Activated CD4-positive, alpha-beta T cell treated with anti-CD3 and anti-CD28 coated beads, Interleukin-2, amount 50 U/mL, for 16 hours (primary cell): ENCODE measurements around the gene NAE1.
"Not testable (repeated sequence)": the region's sequence is repeated elsewhere in the genome, so short reads cannot be mapped to it uniquely, and the experiment has no call there.

Source experiments
- DNase-seq: peaks from one replicate; pipeline ENCODE4 v3.0.0-alpha.2; 2020

NAE1 gene

DNA sequence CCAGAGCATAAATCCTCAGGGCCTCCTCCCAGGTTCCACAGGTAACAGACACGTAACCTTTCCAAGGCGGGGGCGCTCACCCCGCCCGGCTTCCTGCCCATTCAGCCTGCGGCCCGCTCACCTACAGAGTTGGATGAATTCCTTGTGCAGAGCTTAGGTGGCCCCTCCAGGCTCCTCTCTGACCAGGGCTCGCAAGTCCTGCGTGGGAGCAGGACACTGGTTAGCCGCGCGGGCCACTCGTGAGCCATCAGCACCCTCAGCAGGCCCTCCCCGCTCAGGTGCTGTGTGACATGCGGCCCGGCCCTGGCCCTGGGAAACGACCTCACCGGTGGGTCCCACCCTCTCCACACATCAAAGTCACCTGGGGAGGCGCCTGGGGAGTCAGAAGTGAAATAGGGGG lies 29.9 kb downstream of the NAE1 start:
- DNase-seq, result no peak

DNA sequence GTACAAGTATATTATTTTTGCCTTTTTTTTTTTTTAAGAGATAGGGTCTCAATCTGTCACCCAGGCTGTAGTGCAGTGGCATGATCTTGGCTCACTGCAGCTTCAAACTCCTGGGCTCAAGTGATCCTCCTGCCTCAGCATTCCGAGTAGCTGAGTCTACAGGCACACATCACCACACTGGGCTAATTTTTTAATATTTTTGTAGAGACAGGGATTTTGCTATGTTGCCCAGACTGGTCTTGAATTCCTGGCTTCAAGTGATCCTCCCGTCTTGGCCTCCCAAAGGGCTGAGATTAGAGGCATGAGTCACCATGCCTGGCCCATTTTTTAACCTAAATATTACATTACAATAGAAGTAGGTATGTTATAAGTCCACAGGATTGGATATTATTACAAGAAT lies 32.6 kb downstream of the NAE1 start:
- no peak for DNase-seq

DNA sequence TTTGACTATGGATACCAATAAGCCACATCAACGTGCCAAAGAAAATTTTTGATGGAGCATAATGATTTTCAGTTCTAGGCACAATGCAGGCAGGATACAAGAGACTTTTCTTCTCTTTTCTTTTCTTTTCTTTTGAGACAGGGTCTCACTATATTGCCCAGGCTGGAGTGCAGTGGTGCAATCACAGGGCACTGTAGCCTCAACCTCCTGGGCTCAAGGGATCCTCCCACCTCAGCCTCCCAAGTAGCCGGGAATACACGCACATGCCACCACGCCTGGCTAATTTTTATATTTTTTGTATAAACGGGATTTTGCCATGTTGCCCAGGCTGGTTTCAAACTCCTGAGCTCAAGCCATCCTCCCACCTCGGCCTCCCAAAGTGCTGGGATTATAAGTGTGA lies 36.8 kb downstream of the NAE1 start:
- DNase-seq, result not testable (repeated sequence)

DNA sequence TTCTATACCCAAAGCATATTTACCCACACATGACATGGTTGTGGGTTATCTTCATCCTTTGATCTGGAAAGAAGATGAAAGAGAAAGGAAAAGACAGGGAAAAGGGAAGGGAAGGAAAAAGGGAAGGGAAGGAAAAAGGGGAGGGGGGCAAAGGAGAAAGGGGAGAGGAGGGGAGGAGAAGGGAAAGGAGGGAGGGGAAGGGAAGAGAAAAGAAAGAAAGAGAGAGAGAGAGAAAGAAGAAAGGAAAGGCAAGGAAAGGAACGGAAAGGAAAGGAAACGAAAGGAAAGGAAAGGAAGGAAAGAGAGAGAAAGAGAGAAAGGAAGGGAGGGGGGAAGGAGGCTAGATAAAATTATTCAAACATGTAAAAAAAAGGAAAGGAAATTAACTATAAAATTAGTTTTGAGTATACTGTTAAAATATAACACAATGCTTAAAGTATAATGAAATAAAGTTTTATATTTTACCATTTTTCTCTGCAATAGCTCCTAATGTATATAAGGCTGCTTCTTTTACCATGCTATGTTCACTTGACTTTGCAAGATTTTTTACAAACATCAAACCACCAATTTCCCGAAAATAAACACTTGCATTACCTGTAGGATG lies 40.5 kb downstream of the NAE1 start:
- DNase-seq, result no peak

DNA sequence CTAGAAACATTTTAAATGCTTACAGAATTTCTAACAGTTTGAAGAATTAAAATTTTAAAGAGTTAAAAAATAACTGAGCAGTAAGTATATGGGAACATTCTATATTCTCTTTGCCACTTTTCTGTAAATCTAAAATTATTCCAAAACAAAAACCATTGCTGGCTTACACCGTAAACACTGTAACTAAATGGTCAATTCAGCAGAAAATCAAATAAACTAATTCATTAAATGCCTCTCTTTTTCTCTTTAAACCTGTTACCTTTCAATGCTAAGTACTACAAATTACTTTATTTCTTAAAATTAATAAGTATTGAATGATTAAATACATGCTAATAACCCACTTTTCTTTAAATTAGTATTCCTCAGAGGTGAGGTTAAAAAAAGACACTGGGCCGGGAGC lies 43.3 kb downstream of the NAE1 start:
- DNase-seq, result no peak

DNA sequence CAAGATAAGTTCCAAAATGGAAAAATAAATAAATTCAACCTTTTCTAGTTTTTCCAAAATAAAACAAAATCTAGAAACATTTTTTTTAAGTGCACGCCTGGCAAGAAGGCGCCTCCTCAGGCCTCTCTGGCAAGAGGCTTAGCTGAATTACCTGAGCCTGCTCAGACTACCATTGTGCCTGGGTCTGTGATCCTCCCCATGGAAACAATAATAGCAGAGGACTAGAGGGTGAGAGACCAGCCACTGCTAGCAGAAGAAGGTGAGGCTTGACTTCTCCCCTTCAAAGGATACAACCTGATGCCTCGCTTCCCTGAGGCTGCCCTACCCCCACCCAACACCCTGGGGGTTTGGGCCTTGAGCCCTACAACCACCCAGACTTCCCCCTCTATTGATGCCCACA lies 44.2 kb downstream of the NAE1 start:
- no peak for DNase-seq

DNA sequence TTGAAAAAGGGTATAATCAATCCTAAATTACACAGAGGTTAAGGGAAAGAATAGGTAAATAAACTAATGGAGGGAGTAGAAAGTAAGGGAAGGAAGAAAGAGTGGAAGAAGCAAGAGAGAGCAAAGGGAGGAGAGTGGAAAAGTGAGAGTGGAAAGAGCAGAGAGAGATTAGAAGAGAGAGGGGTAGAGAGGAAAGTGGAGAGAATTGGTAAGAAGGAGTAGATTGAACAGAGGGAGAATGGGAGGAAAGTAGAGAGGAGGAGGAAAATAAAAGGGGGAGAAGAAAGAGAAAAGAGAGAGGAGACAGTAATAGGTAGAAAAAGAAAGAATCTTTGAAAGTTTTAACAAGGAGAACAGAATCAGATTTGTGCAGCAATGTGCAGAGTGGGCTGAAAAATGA lies 54.3 kb downstream of the NAE1 start:
- DNase-seq, result no peak

DNA sequence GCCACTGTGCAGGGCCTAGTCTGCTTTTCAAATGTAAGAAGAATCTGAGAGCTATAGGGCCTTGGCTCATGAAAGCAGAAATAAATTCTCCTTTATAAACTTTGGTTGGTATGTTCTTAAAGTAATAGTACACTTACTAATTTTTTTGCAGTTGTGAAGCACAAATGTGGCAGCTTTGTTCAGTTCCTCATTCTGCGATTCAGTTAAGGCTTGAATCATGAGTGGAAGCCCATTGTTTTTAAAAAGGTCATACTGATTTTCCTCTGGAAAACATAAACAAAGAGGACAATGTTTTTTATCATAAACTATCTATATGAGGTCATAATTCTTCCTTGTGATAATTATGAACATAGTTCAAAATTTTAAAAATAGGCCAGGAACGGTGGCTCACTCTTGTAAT lies 55.8 kb downstream of the NAE1 start:
- no peak for DNase-seq

DNA sequence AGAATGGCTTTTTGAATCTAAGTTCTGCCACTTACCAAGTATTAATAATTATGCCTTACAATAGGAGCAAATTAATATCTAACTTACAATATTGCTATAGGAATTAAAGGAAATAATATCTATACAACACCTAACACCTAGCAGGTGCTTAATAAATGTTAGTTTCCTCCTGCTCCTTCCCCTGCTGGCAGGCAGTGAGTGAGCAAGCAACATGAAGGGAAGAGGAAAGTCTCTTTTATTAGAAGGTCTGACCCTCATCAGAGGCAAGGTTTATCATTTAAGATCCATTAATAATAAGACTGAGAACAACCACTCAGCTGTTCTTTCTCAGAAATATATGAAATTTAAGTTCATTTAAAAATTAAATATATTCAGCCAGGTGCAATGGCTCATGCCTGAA lies 72.7 kb downstream of the NAE1 start:
- DNase-seq, result no peak

DNA sequence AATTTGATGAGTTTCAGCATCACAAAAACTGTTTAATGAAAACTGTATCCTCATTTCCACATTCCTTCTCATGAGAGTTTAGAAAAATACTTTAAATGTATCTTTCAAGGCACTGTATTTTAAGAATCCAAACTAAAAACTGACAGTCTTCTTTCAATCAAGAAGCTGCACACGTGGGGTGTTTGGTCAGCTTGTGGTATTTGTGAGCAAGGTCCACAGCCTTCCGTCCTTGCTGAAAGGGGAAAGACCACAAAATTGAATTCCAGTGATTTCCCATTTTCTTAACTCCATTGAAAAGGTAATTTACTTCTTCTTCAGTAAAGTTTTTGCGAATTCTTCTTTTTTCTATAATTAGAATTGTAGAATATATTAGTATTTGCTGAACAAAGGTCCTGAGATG lies 76.0 kb downstream of the NAE1 start:
- no peak for DNase-seq

DNA sequence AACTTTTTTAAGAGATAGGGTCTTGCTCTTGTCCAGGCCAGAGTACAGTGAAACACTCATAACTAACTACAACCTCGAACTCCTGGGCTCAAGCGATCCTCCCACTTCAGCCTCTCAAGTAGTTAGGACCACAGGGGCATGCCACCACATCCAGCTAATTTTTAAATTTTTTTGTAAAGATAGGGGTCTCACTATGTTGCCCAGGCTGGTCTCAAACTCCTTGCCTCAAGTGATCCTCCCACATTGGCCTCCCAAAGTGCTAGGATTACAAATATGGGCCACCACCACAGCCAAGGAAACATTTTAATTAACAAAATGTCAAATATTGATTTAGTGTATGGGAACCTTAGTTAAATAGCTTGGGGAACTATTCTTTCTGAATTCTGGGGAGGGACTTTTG lies 76.6 kb downstream of the NAE1 start:
- DNase-seq, result no peak

DNA sequence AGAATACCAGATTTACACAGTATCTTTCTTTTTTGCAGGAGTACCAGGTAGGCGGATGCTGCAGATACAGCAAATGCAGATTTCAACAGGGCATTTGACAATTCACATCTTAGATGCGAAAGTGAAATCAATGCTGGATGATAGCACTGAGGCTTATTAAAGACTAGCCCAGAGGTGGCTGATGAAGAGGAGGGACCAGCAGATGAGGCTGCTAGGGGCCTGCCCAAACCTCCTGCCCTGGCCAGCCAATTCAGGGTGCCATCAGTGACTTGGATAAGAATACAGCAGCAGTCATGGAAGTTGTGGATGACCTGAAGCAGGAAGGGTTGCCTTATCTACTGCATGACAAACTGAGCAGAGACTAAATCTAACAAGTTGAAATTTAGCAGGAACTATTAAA lies 77.8 kb downstream of the NAE1 start:
- no peak for DNase-seq
